Medulla oblongata (tissue), 1 donor: ENCODE measurements around the gene BBS9.
"Not testable (repeated sequence)": the region's sequence is repeated elsewhere in the genome, so short reads cannot be mapped to it uniquely, and the experiment has no call there.

ENCODE experiments used
- DNase-seq: peaks from one replicate; pipeline ENCODE4 v3.0.0-alpha.2; 2015; ENCODE audit errors: extremely low spot score

BBS9 gene

DNA sequence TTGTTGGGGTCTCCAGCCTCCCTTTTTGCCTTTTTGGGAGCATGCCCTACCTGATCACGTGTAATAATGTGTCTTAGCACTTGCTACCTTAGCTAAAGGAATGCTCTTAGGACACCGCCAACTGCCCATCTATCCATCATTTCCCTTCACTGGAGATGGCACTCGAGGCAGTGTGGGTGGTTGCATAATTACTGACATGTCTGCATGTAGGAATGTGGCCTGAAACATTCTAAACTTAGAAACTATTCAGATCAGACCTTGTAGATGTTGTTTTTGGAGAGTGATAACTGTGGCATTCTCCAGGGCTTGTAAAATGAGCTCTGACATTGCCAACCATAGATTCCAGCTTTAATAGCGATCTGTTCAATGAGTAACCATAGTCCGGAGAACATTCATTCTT is 365.8 kb downstream of the BBS9 start:
- no peak for DNase-seq

DNA sequence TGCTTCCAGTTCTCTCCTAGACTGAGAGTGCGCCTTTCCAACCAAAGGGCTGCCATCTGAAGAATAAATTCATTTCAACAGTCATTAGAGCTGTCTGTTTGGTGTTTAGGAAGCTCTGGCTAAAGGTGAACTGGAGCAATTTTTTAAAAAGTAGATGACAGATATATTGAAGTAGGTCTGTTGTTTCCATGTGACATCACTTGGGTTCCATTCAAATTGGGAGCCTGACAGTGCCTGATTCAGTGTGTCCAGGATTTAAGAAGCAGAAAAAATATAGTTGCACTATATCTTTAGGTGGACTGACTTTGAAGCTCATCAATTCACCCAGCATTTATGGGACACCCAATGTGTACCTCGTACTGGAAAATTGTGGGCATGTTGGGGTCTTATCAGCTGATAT is 367.7 kb downstream of the BBS9 start:
- DNase-seq: no peak

DNA sequence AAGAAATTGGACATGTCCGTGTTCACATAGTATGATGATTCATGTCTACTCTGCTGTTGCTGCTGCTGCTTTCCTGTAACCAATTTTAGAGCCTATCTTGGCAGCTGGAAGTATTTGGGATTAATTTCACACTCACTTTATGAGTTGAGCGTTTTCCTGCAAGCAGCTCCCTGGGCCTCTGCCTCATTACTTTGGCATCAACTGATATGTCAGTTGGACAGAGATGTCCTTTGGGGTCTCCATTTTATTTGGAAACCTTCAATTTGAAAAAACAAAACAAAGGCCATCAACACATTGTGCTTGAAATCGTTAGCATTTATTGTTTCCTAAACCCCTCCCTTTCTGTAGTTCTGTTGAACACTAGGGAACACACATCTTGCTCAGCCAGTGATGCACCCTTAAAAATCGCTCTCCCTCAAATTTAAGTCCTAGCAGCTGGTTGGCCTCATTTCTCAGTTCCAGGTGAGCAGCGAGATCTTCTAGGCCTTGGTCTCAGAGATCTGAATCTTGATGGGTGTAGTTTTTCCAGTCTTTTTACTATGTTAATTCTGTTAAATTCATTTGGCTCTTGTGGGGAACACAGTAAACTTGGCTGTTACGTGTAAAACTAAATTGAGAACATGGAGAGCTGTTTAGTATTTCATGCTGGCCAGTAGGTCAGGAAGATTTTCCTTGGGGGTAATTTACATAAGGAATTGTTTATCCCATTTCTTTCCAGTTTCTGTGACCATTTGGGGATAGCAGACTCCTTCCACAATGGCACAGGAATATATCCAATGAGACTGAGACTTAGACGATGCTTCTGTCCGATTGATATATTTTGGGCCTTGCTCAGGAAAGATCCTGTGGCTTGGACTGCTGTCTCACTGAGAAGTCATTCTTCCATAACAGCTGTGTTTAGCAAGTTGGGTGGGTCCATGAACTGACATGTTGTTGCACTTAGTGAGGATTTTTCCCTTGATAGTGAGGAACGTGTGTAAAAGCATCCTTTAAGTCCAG is 371.6 kb downstream of the BBS9 start:
- no peak for DNase-seq

DNA sequence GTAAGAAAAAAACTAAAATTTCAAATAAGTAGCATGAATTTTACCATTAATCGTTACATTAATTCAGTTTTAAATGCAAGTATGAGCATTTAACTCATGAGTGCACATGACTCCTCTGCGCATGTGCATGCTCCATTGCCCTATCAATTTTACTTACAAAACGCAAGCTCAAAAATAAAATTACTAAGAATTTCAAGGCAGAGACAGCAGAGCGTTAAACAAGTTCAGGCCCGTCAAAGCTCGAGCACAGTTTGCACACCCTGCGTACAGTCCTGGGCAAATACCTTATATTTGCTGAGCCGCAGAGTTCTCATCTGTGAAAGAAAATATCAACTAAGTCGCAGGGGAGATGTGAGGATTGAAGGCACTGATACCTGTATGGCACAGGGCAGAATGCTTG is 373.6 kb downstream of the BBS9 start:
- no peak for DNase-seq

DNA sequence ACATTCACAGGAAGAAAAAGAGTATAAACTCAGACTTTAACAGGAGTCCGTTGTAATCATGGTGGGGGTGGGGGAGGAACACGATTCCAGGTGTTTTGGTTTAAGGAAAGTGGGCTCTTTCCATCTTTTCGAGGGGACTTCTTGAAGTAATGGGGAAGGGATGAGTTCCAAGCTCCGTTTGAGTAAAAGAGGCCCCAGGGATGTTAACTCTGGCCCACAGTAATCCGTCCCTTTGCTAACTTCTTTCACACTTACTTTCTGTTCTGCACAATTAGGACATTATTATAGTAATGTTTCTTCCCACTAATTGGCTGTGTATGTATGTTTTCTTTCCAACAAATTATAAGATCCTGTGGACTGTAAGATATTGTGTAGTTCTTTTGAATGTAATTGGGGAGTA is 374.4 kb downstream of the BBS9 start:
- DNase-seq: no peak

DNA sequence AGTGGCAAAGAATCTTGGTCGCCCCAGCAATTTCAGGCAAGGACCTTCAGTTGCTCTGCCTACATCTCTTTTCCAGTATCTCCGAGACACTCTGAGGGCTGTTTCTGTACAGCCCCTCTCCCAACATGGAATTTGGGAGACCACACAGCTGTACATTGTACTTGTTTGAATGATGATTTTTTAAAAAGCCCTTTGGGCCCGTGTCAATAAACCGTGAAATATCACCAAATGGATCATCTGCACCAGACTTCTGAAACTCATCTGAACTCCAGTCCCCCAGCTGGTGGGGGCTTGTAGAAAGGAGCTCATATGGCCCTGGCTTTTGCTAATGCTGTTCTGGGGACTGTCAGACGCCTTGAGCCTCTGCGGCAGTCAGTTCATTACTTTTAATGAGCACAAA is 374.9 kb downstream of the BBS9 start:
- no peak for DNase-seq

DNA sequence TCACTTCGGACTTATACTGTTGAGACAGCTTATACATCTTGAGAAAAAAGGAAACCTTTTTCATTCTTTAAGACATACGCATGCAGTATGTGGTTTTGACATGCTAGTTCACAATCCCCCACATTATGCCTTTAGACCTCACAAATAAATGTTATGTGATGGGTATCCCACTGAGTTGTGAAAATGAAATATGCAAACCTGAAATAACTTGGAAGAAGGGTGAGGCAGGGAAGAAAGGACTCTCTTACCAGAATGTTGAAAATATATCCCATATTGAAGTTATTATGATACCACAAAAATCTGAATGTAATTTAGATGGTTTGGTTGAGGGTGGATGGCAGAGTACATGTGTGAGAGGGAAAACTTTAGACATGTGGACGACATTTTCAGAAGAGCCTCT is 379.8 kb downstream of the BBS9 start:
- DNase-seq: no peak

DNA sequence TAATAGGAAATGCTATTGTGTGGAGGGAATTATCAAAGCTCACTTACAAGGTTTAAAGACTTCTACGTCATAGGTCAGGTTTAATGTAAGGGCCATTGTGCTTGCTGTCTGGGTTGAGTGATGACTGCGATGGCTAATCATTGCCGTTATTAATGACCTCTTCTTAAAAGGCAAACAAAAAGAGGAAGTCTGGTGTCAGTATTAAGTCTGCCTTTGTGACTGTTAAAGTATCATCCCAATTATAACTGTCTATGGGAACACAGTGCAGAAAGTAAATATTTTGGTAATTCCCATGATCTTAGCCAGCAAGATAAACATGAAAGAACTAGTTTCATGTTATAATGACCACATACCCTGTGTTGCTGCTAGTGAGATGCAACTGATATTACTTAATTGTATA is 382.4 kb downstream of the BBS9 start:
- DNase-seq: no peak

DNA sequence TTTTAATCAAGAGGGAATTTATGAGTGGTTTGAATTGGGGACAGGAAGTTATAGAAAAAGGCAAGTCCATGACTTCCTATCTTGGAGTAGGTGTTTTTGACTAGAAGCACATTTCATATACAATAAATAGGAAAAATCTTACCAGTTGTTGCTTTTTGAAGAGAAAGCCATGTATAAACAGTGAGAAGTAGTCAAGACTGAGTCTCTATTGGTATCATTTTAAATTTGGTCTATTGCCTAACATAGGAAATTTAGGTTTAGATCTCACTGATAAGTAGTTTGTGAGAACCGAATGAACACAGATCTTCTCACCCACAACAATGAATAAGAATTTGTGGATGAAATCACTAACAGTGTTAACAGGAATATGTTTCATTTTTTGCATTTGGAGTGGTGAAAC is 387.2 kb downstream of the BBS9 start:
- DNase-seq: no peak

DNA sequence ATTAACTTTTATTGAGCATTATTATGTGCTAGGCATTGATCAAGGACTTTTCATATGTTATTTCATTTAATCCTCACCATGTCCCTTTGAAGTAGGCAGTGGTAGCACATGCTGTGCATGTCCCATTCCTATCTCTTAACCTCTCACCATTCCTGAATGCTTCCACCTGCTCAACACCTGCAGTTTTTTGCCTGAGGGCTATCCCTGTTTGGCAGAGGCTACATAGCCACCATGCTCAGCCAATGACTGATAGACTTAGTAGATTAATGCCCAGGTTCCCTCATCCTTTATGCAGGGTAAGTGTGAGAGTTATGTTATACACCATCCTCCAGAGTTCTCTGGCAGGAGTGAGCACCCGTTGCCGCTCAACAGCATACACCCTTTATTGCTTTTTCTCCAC is 387.8 kb downstream of the BBS9 start:
- DNase-seq: no peak

DNA sequence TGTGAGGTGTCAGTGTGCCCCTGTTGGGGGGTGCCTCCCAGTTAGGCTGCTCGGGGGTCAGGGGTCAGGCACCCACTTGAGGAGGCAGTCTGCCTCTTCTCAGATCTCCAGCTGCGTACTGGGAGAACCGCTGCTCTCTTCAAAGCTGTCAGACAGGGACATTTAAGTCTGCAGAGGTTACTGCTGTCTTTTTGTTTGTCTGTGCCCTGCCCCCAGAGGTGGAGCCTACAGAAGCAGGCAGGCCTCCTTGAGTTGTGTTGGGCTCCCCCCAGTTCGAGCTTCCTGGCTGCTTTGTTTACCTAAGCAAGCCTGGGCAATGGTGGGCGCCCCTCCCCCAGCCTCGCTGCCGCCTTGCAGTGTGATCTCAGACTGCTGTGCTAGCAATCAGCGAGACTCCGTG is 397.6 kb downstream of the BBS9 start:
- not testable (repeated sequence) for DNase-seq

DNA sequence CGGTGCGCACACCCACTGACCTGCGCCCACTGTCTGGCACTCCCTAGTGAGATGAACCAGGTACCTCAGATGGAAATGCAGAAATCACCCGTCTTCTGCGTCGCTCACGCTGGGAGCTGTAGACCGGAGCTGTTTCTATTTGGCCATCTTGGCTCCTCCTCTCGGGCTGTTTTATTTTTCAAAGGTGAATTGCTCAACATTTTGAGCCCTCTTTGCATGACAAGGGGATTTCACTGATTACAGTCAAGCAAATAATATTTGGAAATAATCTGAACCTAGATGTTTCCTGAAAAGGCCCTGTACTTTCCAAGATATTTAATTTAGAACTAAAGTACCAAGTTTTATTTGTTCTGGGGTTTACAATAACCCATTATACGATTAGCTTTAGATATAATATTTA is 398.2 kb downstream of the BBS9 start:
- DNase-seq: not testable (repeated sequence)

DNA sequence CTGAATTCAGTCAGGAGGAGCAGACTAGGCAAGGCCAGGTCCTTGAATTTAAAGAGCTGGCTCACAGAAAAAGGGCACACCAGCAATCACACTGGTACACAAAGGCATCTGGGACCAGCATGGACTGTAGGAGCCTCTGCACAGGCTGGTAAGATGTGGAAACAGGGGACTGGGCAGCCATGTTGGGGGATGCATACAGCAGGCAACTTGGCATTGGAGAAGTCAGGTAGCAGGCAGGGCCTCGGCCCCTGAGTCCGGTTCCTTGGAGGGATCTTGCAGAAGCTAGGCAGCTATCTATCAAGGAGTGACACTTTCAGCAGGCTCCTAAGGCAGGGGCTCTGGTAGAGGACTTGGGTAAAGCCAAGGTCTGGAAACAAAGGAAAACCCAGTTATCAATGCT is 399.7 kb downstream of the BBS9 start:
- DNase-seq: no peak

DNA sequence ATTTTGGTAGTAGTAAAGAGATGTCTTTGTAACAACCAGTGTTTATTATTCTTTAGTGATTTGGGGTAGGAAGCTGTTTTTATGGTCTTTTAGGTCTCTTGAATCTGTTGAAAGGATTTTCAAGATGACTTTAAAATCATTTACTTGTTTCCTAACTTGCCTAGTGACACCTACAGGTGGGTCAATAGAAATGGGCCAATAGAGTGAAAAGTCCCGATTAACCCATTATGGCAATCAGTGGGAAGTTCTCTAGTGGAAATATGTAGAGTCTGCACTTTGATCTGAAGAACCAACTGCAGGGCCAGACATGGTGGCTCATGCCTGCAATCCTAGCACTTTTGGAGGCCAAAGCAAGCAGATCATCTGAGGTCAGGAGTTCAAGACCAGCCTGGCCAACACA is 401.3 kb downstream of the BBS9 start:
- no peak for DNase-seq

DNA sequence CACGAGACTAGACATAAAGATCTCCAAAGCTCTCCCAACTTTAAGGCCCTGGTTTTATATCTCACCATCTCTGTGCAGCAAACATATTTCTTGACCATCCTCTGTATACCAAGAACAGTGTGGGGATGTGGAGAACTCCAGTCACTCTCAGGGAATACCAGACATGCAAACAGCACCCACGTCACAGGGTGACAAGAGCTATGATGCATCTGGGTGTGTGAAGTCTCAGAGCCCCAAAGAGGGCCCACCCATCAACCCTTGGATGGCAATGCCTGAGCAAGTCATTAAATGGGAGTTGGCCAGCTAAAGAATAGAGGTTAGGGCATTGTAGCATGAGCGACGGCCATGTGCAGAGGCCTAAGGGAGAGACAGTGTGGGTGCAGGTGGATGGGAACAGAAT is 402.5 kb downstream of the BBS9 start:
- no peak for DNase-seq

DNA sequence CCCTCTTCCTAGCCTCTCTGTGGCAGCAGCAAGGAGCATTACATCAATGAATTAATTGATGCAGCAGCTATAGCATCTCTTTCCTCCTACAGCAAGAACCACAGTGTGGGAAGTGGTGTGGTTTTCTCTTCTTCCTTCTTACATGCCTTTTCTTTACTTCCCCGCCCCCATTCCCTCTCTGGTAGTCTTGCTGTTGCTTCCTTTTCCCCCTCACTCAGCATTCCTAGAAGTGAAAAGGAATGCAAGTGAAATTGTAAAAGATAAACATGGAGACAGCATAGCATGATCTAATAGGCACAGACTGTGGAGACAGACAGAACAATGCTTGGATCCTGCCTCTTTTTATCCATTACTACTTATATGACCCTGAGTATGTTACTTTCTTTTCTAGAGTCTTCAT is 405.5 kb downstream of the BBS9 start:
- no peak for DNase-seq

DNA sequence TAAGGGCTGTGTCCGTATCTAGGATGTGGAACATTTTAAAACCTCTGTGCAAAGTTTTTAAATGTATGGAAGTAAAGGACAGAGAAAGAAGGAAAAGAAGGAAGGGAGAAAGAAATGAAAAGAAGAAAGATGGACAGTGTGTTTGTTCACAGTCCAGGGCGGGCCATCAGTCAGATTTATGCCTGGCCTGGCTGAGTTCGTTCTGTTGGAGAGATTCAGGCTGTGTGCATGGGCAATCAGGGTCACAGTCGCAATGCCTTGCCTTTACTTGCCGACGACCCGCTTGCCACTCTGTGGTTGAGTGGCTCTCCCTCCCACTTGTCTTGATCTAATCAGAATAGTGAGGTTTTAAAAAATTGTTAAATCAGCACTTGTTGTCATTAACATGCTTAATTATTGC is 406.6 kb downstream of the BBS9 start:
- no peak for DNase-seq

DNA sequence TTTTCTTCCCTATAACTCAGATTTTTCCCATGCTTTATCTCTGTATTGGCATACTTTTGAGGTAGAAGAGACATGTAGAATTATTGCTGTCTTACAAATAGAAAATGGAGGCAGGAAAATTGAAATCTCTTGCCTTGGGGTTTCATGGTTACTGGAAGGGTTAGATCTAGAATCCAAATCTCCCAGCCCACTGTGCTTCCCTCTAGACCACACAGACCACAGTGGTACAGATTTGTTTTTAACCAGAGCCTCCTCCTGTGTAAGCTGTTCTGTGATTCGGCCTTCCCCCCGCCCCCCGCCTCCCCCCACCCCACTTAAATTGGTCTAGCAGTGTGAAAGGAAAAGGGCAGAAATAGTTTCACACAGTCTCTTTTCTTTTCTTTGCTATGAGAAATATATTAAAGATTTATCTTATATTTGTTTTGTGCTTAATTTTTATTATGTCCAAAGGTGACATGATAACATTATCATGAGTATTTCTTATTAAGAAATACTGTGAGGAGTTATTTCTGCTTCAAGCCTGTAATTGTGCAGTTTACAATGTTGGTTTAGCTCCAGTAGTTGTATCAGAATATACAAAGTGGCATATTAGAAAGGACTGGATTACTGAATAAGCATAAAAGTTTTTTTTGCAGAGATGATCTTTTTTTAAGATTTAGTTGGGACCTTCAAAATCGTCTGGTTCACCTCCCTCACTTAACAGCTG is 407.2 kb downstream of the BBS9 start:
- DNase-seq: no peak

DNA sequence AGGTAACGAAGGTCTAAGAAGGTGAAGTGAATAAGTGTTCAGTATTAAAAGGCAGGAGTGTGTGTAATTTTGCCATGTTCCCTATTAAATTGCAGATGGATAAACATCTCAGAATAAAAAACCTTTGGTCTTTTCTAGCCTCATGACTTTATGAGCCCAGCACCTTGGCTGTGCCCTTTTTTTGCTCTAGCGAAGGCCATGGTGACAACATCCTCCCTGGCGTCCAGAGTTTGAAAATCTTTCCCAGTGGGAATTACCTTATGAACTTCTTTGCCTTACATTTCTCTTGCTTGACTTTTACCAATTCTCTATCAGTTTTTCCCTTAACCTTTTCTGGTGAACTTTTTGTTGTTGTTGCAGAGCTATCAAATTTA is 407.7 kb downstream of the BBS9 start:
- DNase-seq: no peak

DNA sequence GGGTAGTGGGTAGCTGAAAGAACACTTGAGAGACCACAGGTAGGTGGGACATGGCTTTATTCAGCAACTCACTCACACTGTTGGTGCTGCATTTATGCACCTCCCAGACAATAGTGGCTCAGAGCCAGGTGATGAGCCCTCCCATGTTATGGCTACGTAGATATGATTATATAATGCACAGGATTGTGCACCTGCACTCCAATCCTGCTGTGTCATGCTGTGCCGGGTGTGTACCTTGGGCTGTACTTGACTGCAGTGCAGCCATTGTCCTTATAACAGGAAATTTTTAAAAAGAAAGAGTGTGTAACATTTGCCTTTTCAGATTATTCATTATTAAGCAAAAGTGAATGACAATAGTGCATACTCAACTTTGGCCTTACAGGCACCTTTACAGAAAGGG is 409.8 kb downstream of the BBS9 start:
- DNase-seq: no peak

DNA sequence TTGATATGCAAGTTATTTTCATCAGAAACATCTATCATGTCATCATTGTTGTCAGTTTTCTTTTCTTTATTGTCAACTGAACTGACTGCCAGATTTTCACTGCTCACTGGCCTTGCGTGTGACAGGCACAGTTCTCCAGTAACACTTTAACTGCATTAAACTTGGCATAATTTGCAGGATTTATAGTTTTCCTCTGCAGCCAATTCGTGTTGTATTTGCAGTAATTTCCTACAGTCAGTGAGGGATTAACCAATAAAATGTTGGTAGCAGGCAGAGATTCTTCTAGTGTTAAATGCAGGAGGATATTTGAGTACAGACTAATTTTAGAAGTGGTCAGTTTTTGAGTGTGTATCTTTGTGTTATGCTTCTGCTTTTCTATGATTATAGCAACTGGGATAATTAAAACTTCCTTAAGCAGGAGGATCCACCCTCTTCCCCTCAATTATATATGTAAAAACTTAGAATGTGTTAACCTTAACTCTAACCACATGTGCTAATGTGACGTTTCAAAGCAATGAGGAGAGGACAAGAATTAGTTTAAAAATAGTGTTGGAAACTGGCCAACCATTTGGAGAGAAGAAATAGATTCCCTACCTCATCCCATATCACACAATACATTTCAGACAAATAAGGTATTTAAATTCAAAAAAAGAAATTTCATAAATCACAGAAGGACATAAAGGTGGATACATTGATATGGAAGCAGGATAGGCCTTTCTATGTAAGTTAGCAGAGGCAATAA is 410.5 kb downstream of the BBS9 start:
- DNase-seq: no peak

DNA sequence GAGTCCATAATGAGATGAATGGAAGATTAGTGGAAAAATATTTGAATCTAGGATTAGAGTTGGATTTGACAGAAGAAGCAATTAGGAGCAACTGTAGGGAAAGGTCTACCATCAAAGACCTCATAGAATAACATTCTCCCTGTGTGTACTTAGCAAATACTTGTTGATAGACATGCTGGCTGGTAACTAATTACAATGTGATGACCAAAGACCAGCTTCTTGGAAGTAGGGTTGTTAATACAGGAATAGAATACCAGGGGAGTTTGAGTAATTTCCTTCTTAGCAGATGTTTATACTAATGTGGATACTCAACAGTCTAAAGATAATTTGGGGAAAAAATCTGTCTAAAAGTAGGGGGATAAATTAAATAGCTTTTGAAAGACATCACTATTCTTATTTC is 418.5 kb downstream of the BBS9 start:
- no peak for DNase-seq

DNA sequence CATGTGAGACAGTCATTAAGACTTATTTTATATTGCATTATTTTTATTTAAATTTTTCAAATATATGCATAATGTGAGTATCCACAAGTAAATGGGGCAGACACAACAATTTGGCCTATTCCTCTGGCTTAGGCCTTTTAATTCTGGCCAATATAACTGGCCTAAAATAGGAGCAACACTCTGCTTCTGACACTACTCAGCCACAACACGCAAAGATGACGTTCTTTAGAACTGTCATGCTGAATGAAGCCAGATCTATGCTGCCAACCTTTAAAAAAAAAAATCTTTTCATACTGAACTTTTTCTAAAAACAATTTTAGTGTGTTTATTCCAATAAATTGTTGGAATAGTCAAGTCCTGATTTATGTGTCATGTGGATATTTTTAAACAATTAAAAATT is 421.0 kb downstream of the BBS9 start:
- DNase-seq: no peak
